NCI-H187 (cell line): ENCODE results near the gene RALA.
"Not testable (repeated sequence)": the region's sequence is repeated elsewhere in the genome, so short reads cannot be mapped to it uniquely, and the experiment has no call there.

Experiments used
- DNase-seq, 2 experiments: peaks; one replicate each; lab custom pipeline; 2025; lab: John Stamatoyannopoulos, UW

Gene RALA

DNA sequence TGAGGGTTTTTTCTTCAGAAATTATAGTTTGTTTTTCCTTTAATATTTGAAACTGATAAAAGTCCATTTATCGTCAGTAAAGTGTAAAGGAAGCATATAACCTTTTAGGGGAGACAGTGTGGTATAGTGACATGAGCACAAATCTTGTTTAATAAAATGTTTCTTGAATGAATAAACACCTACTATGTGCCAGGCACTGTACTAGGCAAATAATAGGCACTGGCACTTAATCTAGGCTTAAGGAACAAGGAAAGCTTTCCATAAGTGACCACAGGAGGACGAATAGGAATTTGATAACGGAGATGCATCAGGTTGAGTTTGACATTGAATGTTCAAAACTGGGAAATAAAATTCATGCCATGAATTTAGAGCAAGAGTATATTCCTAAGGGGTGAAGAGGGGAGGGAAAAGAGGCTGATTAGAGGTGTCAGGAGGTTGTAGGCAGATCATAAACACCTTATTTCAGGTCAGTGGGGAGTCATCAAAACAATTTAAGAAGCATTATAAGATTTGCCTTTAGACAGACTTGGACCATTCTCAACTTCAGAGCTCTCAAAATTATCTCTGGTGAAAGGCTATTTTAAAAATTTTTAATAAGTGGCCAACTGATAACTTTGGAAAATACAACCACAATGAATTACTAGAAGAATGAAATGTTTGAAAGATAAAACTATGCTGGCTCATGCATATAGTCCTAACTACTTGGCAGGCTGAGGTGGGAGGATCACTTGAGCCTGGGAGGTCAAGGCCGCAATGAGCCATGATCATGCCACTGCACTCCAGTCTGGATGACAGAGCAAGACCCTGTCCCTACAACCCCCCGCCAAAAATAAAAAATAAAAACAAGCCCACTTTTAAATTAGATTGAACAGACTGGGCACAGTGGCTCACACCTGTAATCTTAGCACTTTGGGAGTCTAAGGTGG lies 22.4 kb downstream of the RALA start:
- DNase-seq, result no peak

- DNase-seq, result no peak
Observed at GRCh38 chr7:39647816-39648215, 24.4 kb downstream of the RALA start.

GRCh38 chr7:39650676-39651075 lies 27.3 kb downstream of the RALA start:
- no peak for DNase-seq

DNA sequence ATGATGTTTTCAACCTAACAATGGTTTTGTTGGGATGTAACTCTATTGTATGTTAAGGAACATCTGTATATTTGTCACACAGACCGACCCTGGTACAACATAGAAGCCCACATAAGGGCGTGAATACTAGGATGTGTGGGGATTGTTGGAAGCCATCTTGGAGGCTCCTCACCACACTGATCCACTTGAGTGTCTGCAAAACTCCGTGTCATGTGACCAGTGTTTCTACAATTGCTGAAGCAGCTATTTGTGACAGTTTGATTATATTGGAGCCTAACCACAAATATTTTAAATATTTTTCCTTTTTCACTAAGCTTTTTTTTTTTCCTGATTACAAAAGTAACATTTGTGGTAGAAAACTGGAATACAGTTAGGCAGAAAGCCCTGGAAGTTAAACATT lies 27.9 kb downstream of the RALA start:
- no peak for DNase-seq

- no peak for DNase-seq
Observed at GRCh38 chr7:39656415-39656814, 33.0 kb downstream of the RALA start.

DNA sequence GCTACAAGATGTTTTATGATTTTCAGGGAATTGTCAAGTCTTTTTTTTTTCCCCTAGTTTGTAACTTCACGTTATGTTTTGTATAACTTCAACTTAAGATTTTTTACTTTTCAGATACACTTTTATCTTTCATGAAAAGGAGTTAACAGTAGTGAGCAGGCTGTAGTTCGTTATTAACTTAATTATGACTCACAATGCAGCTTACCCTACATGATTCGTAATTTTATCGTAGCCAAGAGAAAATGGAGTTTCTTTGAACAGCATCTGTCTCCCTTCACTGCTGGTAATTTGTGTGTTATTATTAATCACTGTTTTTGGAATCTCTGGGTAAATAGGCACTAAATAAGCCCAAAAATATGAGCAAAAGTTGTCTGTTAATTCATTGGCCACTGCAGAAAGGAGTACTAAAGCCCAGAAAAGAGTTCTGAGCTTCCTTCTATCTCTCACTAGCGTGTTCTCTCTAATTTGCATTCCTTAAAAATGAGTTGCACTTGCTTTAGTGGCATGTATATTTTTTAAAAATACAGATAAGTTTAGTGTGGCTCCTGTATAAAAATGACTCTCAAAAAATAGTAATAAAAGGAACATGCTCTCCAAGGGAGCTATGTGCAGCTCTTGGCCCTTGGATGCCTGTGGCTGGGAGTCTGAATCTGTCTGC lies 36.1 kb downstream of the RALA start:
- DNase-seq, result no peak

DNA sequence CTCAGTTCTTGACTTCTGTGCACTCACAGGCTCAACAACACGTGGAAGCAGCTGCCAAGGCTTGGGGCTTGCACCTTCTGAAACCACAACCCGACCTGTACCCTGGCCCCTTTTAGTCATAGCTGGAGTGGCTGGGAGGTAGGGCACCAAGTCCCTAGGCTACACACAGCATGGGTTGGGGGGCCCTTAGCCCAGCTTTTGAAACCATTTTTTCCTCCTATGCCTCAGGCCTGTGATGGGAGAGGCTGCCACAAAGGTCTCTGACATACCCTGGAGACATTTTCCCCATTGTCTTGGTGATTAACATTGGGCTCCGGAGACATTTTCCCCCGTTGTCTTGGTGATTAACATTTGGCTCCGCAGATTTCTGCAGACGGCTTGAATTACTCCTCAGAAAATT lies 38.6 kb downstream of the RALA start:
- DNase-seq, result no peak

DNA sequence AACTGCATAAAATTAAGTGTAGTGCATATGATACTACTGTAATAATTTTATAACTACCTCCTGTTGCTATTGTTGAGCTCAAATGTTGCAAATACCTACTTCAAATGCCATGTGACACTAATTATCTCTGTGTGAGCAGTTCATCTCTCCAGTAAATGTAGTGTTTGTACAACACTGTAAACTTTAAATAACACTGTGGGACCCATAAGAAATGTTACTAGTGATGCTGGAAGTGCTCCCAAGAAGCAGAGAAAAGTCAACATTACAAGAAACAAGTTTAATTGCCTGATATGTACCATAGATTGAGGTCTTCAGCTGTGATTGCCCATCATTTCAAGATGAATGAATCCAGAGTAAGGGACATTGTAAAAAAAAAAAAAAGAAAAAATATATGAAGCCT lies 39.9 kb downstream of the RALA start:
- no peak for DNase-seq

- DNase-seq, result no peak
Observed at GRCh38 chr7:39664057-39664456, 40.7 kb downstream of the RALA start.

DNA sequence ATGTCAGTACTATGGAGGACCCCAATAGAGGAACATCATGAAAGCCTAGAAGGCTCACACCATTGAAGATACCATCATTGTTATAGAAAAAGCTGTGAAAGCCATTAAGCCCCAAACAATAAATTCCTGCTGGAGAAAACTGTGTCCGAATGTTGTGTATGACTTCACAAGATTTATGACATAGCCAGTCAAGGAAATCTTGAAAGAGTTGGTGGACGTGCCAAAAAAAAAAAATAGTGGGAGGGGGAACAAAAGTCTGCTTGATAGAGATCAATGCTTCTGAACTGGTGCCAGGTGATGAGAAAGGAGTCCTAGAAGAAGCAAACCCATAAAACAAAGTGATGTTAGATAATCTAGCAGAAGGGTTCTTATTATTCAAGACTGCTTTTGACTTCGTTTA lies 41.2 kb downstream of the RALA start:
- no peak for DNase-seq

DNA sequence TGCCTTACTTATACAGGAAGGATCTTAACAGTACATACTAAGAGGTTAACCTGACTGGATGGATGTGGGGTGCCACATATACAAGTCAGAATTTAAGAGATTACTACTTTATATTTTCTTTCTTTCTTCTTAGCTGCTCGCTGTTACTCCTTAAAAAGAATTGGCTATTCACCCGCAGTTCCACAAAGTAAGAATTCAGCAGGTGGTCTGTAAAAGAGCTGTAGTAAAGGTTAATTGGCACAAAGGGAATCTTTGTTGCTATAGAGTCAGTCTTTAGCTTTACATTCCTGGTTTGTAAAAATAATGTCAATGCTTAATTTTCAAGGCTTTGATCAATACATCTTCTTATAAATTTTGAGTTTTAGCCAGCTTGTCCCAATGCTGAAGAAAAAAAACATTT lies 43.2 kb downstream of the RALA start:
- DNase-seq, result no peak

DNA sequence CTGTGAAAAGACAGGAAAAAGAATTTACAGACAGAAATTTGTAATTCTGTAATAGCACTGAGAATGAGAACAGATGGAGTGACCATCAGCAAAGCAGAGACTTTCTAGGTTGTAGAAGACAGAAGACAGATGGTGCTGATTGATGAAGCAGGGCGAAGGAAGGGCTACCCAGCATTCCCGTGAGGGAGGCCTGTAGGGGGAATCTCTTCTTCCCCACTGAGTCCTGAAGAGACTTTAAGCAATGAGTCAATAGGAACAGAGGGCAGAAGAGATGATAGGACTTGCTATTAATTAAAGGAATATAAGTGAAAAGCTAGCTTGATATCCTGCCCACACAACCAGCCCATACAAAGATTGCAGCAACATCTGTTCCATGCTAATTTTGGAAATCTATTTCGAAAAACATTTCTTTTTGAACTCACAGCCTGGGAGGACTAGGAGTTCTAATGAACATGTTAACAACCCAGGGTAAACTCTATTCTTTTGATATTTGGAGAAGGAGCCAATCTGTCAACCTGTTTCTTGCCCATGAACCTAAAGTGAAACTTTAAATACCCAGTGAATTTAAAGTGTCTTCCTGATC lies 44.1 kb downstream of the RALA start:
- DNase-seq, result no peak

DNA sequence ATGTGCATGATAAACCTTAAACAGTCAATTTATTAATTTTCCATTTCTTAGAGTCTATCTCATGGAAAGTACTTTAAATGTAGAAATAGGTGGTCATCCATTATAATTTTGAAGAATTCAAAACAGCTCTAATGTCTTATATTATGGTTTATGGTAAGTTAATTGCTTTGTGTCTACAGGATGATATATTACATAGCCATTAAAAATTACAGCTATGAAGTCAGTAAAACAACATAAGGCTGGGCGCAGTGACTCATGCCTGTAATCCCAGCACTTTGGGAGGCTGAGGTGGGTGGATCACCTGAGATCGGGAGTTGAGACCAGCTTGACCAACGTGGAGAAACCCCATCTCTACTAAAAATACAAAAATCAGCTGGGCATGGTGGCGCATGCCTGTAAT lies 44.9 kb downstream of the RALA start:
- DNase-seq, result not testable (repeated sequence)

GRCh38 chr7:39670052-39670451 lies 46.7 kb downstream of the RALA start:
- DNase-seq, result no peak

GRCh38 chr7:39670934-39671333 lies 47.6 kb downstream of the RALA start:
- no peak for DNase-seq

DNA sequence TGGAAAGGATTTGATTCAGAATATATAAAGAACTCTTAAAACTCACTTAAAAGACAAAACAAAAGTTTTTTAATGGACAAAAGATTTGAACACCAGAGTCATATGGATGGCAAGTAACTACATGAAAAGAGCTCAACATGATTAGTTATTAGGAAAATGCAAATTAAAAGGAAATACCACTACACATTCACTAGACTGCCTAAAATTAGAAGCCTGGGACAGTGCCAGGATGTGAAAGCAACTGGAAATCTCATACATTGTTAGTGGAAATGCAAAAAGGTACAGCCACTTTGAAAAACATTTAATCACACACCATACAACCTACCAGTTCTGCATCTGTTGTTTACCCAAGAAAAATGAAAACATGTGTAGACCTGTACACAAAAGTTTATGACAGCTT lies 48.8 kb downstream of the RALA start:
- DNase-seq, result no peak

- no peak for DNase-seq
Observed at GRCh38 chr7:39673868-39674267, 50.5 kb downstream of the RALA start.

DNA sequence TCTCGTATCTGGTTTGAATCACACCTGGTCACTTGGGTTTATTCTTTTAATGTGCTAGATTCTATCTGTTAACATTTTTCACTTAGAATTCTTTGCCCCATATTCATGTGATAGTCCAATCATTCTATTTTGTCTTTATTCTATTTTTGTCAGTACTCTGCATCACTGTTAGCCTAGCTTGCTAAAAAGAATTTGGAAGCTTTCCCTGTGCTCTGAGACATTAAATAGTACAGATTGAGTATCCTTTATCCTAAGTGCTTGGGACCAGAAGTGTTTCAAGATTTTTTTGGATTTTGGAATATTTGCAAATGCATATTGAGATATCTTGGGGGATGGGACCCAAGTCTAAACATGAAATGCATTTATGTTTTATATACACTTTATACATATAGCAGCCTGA lies 51.0 kb downstream of the RALA start:
- DNase-seq, result no peak

GRCh38 chr7:39676346-39676745 lies 53.0 kb downstream of the RALA start:
- no peak for DNase-seq

DNA sequence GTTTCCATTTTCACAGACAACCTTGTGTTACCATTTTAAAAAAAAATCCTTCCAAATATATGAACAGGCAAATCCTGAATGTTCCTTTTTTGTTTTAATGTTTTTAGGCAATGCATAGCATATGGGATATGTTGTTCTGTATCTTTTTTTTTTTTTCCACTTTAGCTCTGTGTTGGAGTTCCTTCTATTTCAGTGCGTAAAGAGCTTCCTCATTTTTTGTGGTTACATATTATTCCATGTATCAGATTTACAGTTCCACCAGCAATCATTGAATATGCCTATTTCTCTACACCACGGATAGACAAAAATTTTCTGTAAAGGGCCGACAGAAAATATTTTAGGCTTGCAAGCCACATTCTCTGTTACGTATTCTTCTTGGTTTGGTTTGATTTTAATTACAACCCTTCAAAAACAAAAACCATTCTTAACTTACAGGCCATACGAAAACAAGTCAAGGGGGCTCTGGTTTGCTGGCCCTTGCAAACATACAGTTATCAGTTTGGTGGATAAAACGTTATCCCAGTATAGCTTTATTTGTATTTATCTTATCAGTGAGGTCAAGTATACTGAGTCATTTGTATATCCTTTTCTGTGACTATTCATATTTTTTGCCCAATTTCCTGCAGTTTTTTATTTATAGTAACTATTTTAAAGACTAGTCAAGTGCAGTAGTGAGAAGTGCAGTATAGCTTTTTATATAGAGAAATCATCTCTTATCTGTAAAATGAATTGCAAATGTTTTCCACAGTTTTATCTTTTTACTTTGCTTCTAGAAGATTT lies 55.7 kb downstream of the RALA start:
- no peak for DNase-seq

DNA sequence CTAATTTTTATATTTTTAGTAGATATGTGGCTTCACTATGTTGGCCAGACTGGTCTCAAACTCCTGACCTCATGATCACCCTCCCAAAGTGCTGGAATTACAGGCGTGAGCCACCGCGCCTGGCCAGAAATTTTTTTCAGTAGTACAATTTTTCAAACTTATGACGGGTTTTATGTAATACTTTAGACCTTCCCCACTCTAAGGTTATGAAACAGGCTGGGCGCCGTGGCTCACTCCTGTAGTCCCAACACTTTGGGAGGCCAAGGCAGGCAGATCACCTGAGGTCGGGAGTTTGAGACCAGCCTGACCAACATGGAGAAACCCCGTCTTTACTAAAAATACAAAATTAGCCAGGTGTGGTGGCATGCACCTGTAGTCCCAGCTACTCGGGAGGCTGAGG lies 56.5 kb downstream of the RALA start:
- DNase-seq, result not testable (repeated sequence)

- no peak for DNase-seq
Observed at GRCh38 chr7:39681887-39682441, 58.6 kb downstream of the RALA start.
